WTC11 (cell line): Measurements from ENCODE around the gene ATOX1. TPM values are rescaled to one million over a fixed set of nuclear protein-coding genes. Genes with fewer than 3 reads are reported as not detected.

Source experiments
- ATAC-seq: fragments of 200-7000 bp; cut with Tn5 transposase; 2 replicates; pipeline ENCODE4 v1.10.0; 2021; ENCODE audit warnings: mild to moderate bottlenecking, moderate library complexity
- CTCF ChIA-PET: fragments of 300-600 bp; sonication (Branson Sonifier 250); formaldehyde crosslinking; loops from one replicate; lab custom pipeline; 2021; ENCODE audit warnings: antibody characterized with exemption; lab: Charles Lee
- POLR2A ChIA-PET: fragments of 350-600 bp; sonication (Branson Sonifier 250); formaldehyde crosslinking; loops from one replicate; lab custom pipeline; 2021; ENCODE audit warnings: antibody characterized with exemption; lab: Charles Lee
- DNase-seq: peaks from one replicate; pipeline ENCODE4 v3.0.0; 2021; ENCODE audit warnings: low spot score
- H3K27ac Mint-ChIP-seq: 2 replicates; pipeline ENCODE4 v1.8.0; 2021; ENCODE audit warnings: mixed read lengths
- H3K27me3 Mint-ChIP-seq: 2 replicates; pipeline ENCODE4 v1.8.0; 2021; ENCODE audit warnings: low read depth, mild to moderate bottlenecking, moderate library complexity, mixed read lengths
- H3K36me3 Mint-ChIP-seq: 2 replicates; pipeline ENCODE4 v1.8.0; 2021; ENCODE audit warnings: mixed read lengths
- H3K4me1 Mint-ChIP-seq: 2 replicates; pipeline ENCODE4 v1.8.0; 2022; ENCODE audit warnings: mixed read lengths
- H3K4me3 Mint-ChIP-seq: 2 replicates; pipeline ENCODE4 v1.8.0; 2021; ENCODE audit warnings: mild to moderate bottlenecking, moderate library complexity, mixed read lengths
- H3K9me3 Mint-ChIP-seq: 2 replicates; pipeline ENCODE4 v1.8.0; 2021; ENCODE audit warnings: mixed read lengths
- ARID4B ChIP-seq: sonication (generic); formaldehyde crosslinking; IDR thresholded peaks from 2 replicates; pipeline ENCODE4 v1.8.0; 2023; ENCODE audit warnings: missing genetic modification reagents, mild to moderate bottlenecking, borderline replicate concordance
- E2F1 ChIP-seq: sonication (generic); formaldehyde crosslinking; IDR thresholded peaks from 2 replicates; pipeline ENCODE4 v1.8.0; 2022; ENCODE audit warnings: mild to moderate bottlenecking, missing genetic modification reagents
- ELF4 ChIP-seq: sonication (generic); formaldehyde crosslinking; IDR thresholded peaks from 2 replicates; pipeline ENCODE4 v1.8.1; 2022; ENCODE audit warnings: low read depth, mild to moderate bottlenecking, moderate library complexity, missing genetic modification reagents
- FOXP4 ChIP-seq: sonication (generic); formaldehyde crosslinking; IDR thresholded peaks from 2 replicates; pipeline ENCODE4 v1.8.0; 2022; ENCODE audit warnings: mild to moderate bottlenecking, missing genetic modification reagents
- GABPB1 ChIP-seq: sonication (generic); formaldehyde crosslinking; IDR thresholded peaks from 2 replicates; pipeline ENCODE4 v1.8.1; 2023; ENCODE audit warnings: mild to moderate bottlenecking, missing genetic modification reagents
- GRHL2 ChIP-seq: fragments of 250-450 bp; sonication (Bioruptor Pico); IDR thresholded peaks from 2 replicates; pipeline ENCODE4 v1.8.0; 2022; ENCODE audit warnings: mild to moderate bottlenecking, moderate library complexity; ENCODE audit not compliant: insufficient replicate concordance, severe bottlenecking
- HMGA2 ChIP-seq: fragments of 250-450 bp; sonication (Bioruptor Pico); IDR thresholded peaks from 2 replicates; pipeline ENCODE4 v1.4.0; 2021; ENCODE audit warnings: mild to moderate bottlenecking, moderate library complexity
- JUN ChIP-seq: sonication (generic); formaldehyde crosslinking; IDR thresholded peaks from 2 replicates; pipeline ENCODE4 v1.8.0; 2023; ENCODE audit warnings: mild to moderate bottlenecking, missing genetic modification reagents
- PRRX2 ChIP-seq: fragments of 250-450 bp; sonication (Bioruptor Pico); IDR thresholded peaks from 2 replicates; pipeline ENCODE4 v1.8.0; 2021; ENCODE audit warnings: mild to moderate bottlenecking
- SMAD3 ChIP-seq: sonication (generic); formaldehyde crosslinking; IDR thresholded peaks from 2 replicates; pipeline ENCODE4 v1.8.0; 2022; ENCODE audit warnings: missing genetic modification reagents, mild to moderate bottlenecking, borderline replicate concordance
- SMAD4 ChIP-seq: sonication (generic); formaldehyde crosslinking; IDR thresholded peaks from 2 replicates; pipeline ENCODE4 v1.8.0; 2022; ENCODE audit warnings: mild to moderate bottlenecking, missing genetic modification reagents
- TEAD4 ChIP-seq: sonication (generic); formaldehyde crosslinking; IDR thresholded peaks from 2 replicates; pipeline ENCODE4 v1.8.0; 2022; ENCODE audit warnings: mild to moderate bottlenecking, missing genetic modification reagents
- ZNF219 ChIP-seq: sonication (generic); formaldehyde crosslinking; IDR thresholded peaks from 2 replicates; pipeline ENCODE4 v1.8.0; 2023; ENCODE audit warnings: missing genetic modification reagents, mild to moderate bottlenecking, borderline replicate concordance
- ZNF263 ChIP-seq: sonication (generic); formaldehyde crosslinking; IDR thresholded peaks from 2 replicates; pipeline ENCODE4 v1.8.1; 2022; ENCODE audit warnings: low read depth, mild to moderate bottlenecking, moderate library complexity, missing genetic modification reagents
- ZNF317 ChIP-seq: sonication (generic); formaldehyde crosslinking; IDR thresholded peaks from 2 replicates; pipeline ENCODE4 v1.8.1; 2023; ENCODE audit warnings: low read depth, mild to moderate bottlenecking, moderate library complexity, missing genetic modification reagents, borderline replicate concordance
- ZNF416 ChIP-seq: fragments of 250-450 bp; sonication (Bioruptor Pico); IDR thresholded peaks from 2 replicates; pipeline ENCODE4 v1.9.0; 2021; ENCODE audit warnings: mild to moderate bottlenecking, inconsistent platforms
- total RNA-seq: library from RNA; stranded (reverse); gene quantifications from 3 replicates; pipeline ENCODE4 v1.2.3, GENCODE V29; 2021
- TF ChIP-seq, protein P1 (sequence below): sonication (generic); formaldehyde crosslinking; IDR thresholded peaks from 2 replicates; pipeline ENCODE4 v1.8.1; 2022; ENCODE audit warnings: low read depth, missing genetic modification reagents, borderline replicate concordance
- TF ChIP-seq, protein P2 (sequence below): fragments of 250-450 bp; sonication (Bioruptor Pico); conservative IDR thresholded peaks from 2 replicates; pipeline ENCODE4 v1.9.0; 2021; ENCODE audit warnings: mild to moderate bottlenecking
- TF ChIP-seq, protein P3 (sequence below): sonication (generic); formaldehyde crosslinking; IDR thresholded peaks from 2 replicates; pipeline ENCODE4 v1.8.1; 2023; ENCODE audit warnings: mild to moderate bottlenecking, missing genetic modification reagents, moderate library complexity

The ATOX1 gene
- total RNA-seq, 1 experiment from 2014 or later, result 76.4 TPM

DNA sequence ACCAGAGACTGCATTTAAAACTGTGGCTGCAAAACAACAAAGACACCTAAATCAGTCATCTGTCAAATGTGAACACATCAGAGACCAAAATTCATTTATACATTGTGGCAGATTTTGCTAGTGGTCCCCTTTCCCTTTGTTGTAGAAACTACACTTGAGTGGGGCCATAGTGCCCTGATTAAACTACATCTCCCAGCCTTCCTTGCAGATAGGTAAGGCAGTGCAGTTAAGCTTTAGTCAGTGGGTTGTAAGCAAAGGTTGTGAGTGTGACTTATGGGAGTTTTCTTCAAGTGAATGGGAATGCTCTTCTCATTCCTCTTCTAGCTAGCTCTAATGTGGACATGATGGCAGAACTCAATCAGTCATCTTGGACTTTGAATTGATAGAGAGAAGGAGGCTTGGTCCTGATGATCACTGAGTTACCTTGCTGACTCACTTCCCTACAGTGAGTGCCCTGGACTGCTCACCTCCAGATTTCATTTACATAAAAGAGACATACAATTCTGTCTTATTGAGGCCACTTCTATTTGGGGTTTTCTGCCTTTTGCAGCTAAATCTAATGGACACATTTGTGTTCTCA, 36.5 kb downstream of the ATOX1 start (continued):
- TF ChIP-seq, protein P1, sequence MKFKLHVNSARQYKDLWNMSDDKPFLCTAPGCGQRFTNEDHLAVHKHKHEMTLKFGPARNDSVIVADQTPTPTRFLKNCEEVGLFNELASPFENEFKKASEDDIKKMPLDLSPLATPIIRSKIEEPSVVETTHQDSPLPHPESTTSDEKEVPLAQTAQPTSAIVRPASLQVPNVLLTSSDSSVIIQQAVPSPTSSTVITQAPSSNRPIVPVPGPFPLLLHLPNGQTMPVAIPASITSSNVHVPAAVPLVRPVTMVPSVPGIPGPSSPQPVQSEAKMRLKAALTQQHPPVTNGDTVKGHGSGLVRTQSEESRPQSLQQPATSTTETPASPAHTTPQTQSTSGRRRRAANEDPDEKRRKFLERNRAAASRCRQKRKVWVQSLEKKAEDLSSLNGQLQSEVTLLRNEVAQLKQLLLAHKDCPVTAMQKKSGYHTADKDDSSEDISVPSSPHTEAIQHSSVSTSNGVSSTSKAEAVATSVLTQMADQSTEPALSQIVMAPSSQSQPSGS, result no peak
- TF ChIP-seq GABPB1 (CRISPR knock-in tag), result no peak
- TF ChIP-seq TEAD4, result no peak
- no peak for TF ChIP-seq ZNF317
- no peak for TF ChIP-seq ZNF416 (CRISPR knock-in tag)
- no peak for TF ChIP-seq SMAD4 (CRISPR knock-in tag)

GRCh38 chr5:151721087-151721646, 37.3 kb downstream of the ATOX1 start:
- TF ChIP-seq, protein P2, sequence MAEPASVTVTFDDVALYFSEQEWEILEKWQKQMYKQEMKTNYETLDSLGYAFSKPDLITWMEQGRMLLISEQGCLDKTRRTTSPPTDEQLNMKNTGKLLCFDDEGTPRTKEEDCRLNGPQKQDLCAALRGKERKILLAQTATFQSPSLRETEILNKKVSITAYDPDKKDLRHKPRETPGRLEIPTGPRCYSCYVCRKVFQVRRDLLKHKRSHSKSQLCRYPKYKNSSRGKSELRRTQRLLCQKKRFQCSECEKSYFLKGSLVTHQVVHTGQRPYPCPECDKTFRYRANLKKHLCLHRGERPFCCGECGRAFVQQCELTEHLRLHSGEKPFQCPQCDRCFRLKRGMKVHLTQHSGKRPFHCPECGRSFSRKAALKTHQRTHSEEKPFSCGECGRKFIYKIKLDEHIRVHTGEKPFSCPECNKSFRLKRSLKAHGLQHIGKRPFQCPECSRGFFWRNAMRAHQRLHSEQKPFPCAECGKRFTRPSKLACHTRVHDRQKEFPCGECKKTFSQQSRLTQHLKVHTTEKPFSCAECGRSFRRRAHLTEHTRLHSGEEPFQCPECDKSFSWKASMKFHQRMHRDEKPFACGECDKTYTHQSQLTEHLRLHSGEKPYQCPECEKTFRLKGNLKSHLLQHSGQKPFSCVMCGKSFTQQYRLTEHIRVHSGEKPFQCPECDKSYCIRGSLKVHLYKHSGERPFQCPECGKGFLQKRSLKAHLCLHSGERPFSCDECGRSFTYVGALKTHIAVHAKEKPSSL (CRISPR knock-in tag), result no peak
- TF ChIP-seq, protein P3, sequence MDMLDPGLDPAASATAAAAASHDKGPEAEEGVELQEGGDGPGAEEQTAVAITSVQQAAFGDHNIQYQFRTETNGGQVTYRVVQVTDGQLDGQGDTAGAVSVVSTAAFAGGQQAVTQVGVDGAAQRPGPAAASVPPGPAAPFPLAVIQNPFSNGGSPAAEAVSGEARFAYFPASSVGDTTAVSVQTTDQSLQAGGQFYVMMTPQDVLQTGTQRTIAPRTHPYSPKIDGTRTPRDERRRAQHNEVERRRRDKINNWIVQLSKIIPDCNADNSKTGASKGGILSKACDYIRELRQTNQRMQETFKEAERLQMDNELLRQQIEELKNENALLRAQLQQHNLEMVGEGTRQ (CRISPR knock-in tag), result no peak
- peaks cover 3% of the 10 kb centered on the region; the same call in 1 of the 2 replicates for H3K27me3 Mint-ChIP-seq
- H3K27ac Mint-ChIP-seq, result no peak overlapping the region
- H3K9me3 Mint-ChIP-seq, result peaks cover 8% of the 10 kb centered on the region
- ATAC-seq, result peak; percentile 54
- CTCF ChIA-PET, result interaction anchor here (1.0 to 3.5 kb wide), 5 partner anchors 19 to 69 kb away, joined by 3 to 31 read pairs (median 7); partner anchors contain the start of gene G3BP1
- no peak for DNase-seq
- POLR2A ChIA-PET, result no interaction called here
- H3K4me1 Mint-ChIP-seq, result peaks cover 15% of the 10 kb centered on the region
- peaks cover 5% of the 10 kb centered on the region; the same call in 1 of the 2 replicates for H3K36me3 Mint-ChIP-seq
- no peak overlapping the region for H3K4me3 Mint-ChIP-seq

GRCh38 chr5:151720215-151720614, 38.2 kb downstream of the ATOX1 start:
- Mint-ChIP-seq H3K36me3 (peaks cover 5% of the 10 kb centered on the region; the same call in 1 of the 2 replicates), H3K27ac (no peak overlapping the region), H3K4me3 (no peak overlapping the region), H3K4me1 (peaks cover 15% of the 10 kb centered on the region), H3K27me3 (peaks cover 3% of the 10 kb centered on the region; the same call in 1 of the 2 replicates), H3K9me3 (peaks cover 8% of the 10 kb centered on the region)
- DNase-seq (no peak), ATAC-seq (no peak)
- ChIA-PET POLR2A (no interaction called here), CTCF (interaction anchor here (1.9 to 3.5 kb wide), 4 partner anchors 20 to 68 kb away, joined by 7 to 31 read pairs (median 17); partner anchors contain the start of gene G3BP1)
- TF ChIP-seq ARID4B, result no peak
- no peak for TF ChIP-seq SMAD3 (CRISPR knock-in tag)
- TF ChIP-seq JUN (CRISPR knock-in tag), result no peak
- no peak for TF ChIP-seq E2F1 (CRISPR knock-in tag)
- no peak for TF ChIP-seq FOXP4 (CRISPR knock-in tag)
- no peak for TF ChIP-seq PRRX2 (CRISPR knock-in tag)
- TF ChIP-seq ZNF263 (CRISPR knock-in tag), result no peak
- no peak for TF ChIP-seq ZNF219 (CRISPR knock-in tag)
- no peak for TF ChIP-seq ELF4 (CRISPR knock-in tag)
- TF ChIP-seq GRHL2 (CRISPR knock-in tag), result no peak
- no peak for TF ChIP-seq HMGA2 (CRISPR knock-in tag)
